ENCODE data around the gene VRK2.
A peak's percentile ranks its signal among the peaks of the same experiment; 100 is the strongest.

The VRK2 gene

DNA sequence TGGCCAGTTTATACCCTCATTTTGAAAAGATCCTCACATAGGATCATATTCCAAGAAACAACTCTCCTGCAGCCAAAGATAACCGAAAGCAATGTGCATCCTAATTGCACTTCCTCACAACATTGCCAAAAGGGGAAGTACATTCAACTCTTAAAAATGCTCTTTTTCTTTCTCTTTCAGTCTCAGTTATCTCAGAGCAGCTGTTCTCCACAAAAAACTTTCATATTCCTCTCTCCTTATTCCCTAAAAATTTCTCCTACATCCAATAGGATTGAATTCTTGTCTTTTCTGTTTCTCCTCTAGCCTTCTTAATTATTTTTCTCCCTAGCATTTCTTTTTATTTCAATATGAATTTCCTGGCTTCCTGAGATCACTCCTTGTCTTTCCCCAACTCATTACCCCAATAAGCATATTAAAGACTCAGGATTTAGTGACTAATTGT lies 7.4 kb upstream of the VRK2 start:
- no peak overlapping the region for H2AFZ ChIP-seq (ENCODE audit: insufficient read depth, low read length, poor library complexity)
- WGBS (ENCODE audit: extremely low coverage, insufficient coverage, insufficient read length), result no CpG with 5 or more reads among the region's 1 CpG
- H3K36me3 ChIP-seq (ENCODE audit: control insufficient read depth in 1 of 2, insufficient read depth in 2 of 2, low read length in 2 of 2), result no peaks in the 10 kb centered on the region
- no peak overlapping the region for H3K4me2 ChIP-seq (ENCODE audit: low read length)
- H4K8ac ChIP-seq (ENCODE audit: low read depth, low read length), result no peak overlapping the region
- no peak overlapping the region for H2BK5ac ChIP-seq (ENCODE audit: low read depth, low read length, poor library complexity)
- no peaks in the 10 kb centered on the region for H3K79me1 ChIP-seq (ENCODE audit: low read length)
- no peaks in the 10 kb centered on the region for H3K79me2 ChIP-seq (ENCODE audit: control insufficient read depth, insufficient read depth, low read length, poor library complexity)
- no peak overlapping the region for H3K18ac ChIP-seq (ENCODE audit: low read length)
- H3K14ac ChIP-seq (ENCODE audit: low read length), result no peak overlapping the region
- no peaks in the 10 kb centered on the region for H3K27me3 ChIP-seq (ENCODE audit: insufficient read depth, low read length)
- H4K91ac ChIP-seq (ENCODE audit: low read depth, low read length), result no peak overlapping the region
- no peak overlapping the region for H3K4me3 ChIP-seq (ENCODE audit: low read depth, low read length)
- no peaks in the 10 kb centered on the region for H3K4me1 ChIP-seq (ENCODE audit: control insufficient read depth in 1 of 2, insufficient read depth in 2 of 2, low read length in 2 of 2)
- no peak overlapping the region for H2AK5ac ChIP-seq (ENCODE audit: low read length)
- no peak overlapping the region for H3K23ac ChIP-seq (ENCODE audit: low read length)
- H2BK120ac ChIP-seq (ENCODE audit: insufficient read depth, low read length, poor library complexity), result no peak overlapping the region
- H3K9me3 ChIP-seq (ENCODE audit: insufficient read depth, low read depth, low read length), result no peaks in the 10 kb centered on the region
- DNase-seq, result no peak
- H3K9ac ChIP-seq (ENCODE audit: low read length), result no peak overlapping the region
- no peak overlapping the region for H3K4ac ChIP-seq (ENCODE audit: low read depth, low read length)
- H2BK12ac ChIP-seq (ENCODE audit: low read length), result no peak overlapping the region
- H3K27ac ChIP-seq (ENCODE audit: low read depth, low read length), result no peak overlapping the region
- H4K12ac ChIP-seq (ENCODE audit: low read depth, low read length), result no peak overlapping the region

DNA sequence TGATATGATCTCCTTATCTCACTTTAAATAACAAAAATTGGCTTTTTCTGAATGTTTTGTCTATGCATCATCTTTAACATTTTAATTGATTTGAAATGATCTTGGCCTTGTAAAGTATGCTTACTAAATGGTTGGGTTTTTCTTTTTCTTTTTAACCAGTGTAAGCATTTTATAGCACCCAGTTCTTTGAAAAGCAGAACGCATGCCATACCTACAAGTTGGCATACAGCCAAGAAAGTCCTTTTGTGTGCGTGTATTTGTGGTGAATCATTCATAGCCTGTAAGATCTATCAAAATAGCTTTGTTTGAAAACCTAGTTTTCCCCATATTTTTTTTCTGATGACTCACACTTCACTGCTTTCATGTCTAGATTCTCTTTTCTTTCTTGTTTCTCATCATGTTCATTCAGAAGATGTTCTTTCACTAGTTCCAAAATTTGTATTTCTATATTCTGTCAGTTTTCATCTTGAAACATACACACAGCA lies 4.1 kb upstream of the VRK2 start:
- no peaks in the 10 kb centered on the region for H3K36me3 ChIP-seq (ENCODE audit: control insufficient read depth in 1 of 2, insufficient read depth in 2 of 2, low read length in 2 of 2)
- H3K23ac ChIP-seq (ENCODE audit: low read length), result no peak overlapping the region
- H3K4me2 ChIP-seq (ENCODE audit: low read length), result no peak overlapping the region
- H3K79me2 ChIP-seq (ENCODE audit: control insufficient read depth, insufficient read depth, low read length, poor library complexity), result peaks cover 6% of the 10 kb centered on the region
- no peaks in the 10 kb centered on the region for H3K4me1 ChIP-seq (ENCODE audit: control insufficient read depth in 1 of 2, insufficient read depth in 2 of 2, low read length in 2 of 2)
- no peak overlapping the region for H4K91ac ChIP-seq (ENCODE audit: low read depth, low read length)
- H3K9me3 ChIP-seq (ENCODE audit: insufficient read depth, low read depth, low read length), result no peaks in the 10 kb centered on the region
- no peak overlapping the region for H2BK12ac ChIP-seq (ENCODE audit: low read length)
- no CpG with 5 or more reads among the region's 2 CpGs for WGBS (ENCODE audit: extremely low coverage, insufficient coverage, insufficient read length)
- peak; percentile 24 to 70 for DNase-seq
- H3K18ac ChIP-seq (ENCODE audit: low read length), result no peak overlapping the region
- no peak overlapping the region for H2BK5ac ChIP-seq (ENCODE audit: low read depth, low read length, poor library complexity)
- H3K4me3 ChIP-seq (ENCODE audit: low read depth, low read length), result no peak overlapping the region
- H3K14ac ChIP-seq (ENCODE audit: low read length), result no peak overlapping the region
- H3K27me3 ChIP-seq (ENCODE audit: insufficient read depth, low read length), result no peaks in the 10 kb centered on the region
- no peak overlapping the region for H3K9ac ChIP-seq (ENCODE audit: low read length)
- no peak overlapping the region for H4K12ac ChIP-seq (ENCODE audit: low read depth, low read length)
- no peak overlapping the region for H2BK120ac ChIP-seq (ENCODE audit: insufficient read depth, low read length, poor library complexity)
- no peak overlapping the region for H3K27ac ChIP-seq (ENCODE audit: low read depth, low read length)
- H2AK5ac ChIP-seq (ENCODE audit: low read length), result no peak overlapping the region
- no peak overlapping the region for H2AFZ ChIP-seq (ENCODE audit: insufficient read depth, low read length, poor library complexity)
- no peak overlapping the region for H3K4ac ChIP-seq (ENCODE audit: low read depth, low read length)
- H4K8ac ChIP-seq (ENCODE audit: low read depth, low read length), result no peak overlapping the region
- peaks cover 10% of the 10 kb centered on the region for H3K79me1 ChIP-seq (ENCODE audit: low read length)

DNA sequence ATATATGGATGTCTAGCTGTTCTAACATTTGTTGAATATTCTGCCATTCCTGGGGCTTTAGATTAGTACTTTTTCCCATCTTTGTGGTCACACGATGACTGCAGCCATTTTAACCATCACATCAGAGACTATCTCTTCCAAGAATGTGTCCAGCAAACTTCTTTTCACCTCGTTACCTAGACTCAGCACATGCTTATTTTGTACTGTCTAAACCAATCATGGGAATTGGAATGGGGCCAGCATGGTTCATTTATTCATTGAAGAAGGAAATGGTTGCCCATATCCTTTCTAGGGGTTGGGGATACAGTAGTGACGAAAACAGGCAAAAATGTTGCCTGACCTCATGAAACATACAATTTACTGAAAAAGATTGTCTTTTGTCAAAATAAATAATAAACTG lies 2.5 kb upstream of the VRK2 start:
- Histone ChIP-seq H3K27me3 (ENCODE audit: insufficient read depth, low read length) (no peaks in the 10 kb centered on the region), H3K9ac (ENCODE audit: low read length) (no peak overlapping the region), H3K4me1 (ENCODE audit: control insufficient read depth in 1 of 2, insufficient read depth in 2 of 2, low read length in 2 of 2) (no peaks in the 10 kb centered on the region), H3K18ac (ENCODE audit: low read length) (no peak overlapping the region), H3K14ac (ENCODE audit: low read length) (no peak overlapping the region), H4K91ac (ENCODE audit: low read depth, low read length) (no peak overlapping the region), H3K79me1 (ENCODE audit: low read length) (peaks cover 10% of the 10 kb centered on the region), H2AFZ (ENCODE audit: insufficient read depth, low read length, poor library complexity) (no peak overlapping the region), H3K4me3 (ENCODE audit: low read depth, low read length) (no peak overlapping the region), H4K12ac (ENCODE audit: low read depth, low read length) (no peak overlapping the region), H3K4me2 (ENCODE audit: low read length) (no peak overlapping the region), H3K4ac (ENCODE audit: low read depth, low read length) (no peak overlapping the region), H2AK5ac (ENCODE audit: low read length) (no peak overlapping the region), H2BK5ac (ENCODE audit: low read depth, low read length, poor library complexity) (no peak overlapping the region), H3K27ac (ENCODE audit: low read depth, low read length) (no peak overlapping the region), H2BK120ac (ENCODE audit: insufficient read depth, low read length, poor library complexity) (no peak overlapping the region), H3K9me3 (ENCODE audit: insufficient read depth, low read depth, low read length) (no peaks in the 10 kb centered on the region), H4K8ac (ENCODE audit: low read depth, low read length) (no peak overlapping the region), H3K79me2 (ENCODE audit: control insufficient read depth, insufficient read depth, low read length, poor library complexity) (peaks cover 6% of the 10 kb centered on the region), H2BK12ac (ENCODE audit: low read length) (no peak overlapping the region), H3K36me3 (ENCODE audit: control insufficient read depth in 1 of 2, insufficient read depth in 2 of 2, low read length in 2 of 2) (no peaks in the 10 kb centered on the region), H3K23ac (ENCODE audit: low read length) (no peak overlapping the region)
- WGBS (ENCODE audit: extremely low coverage, insufficient coverage, insufficient read length), result no CpG with 5 or more reads among the region's 3 CpGs
- no peak for DNase-seq

DNA sequence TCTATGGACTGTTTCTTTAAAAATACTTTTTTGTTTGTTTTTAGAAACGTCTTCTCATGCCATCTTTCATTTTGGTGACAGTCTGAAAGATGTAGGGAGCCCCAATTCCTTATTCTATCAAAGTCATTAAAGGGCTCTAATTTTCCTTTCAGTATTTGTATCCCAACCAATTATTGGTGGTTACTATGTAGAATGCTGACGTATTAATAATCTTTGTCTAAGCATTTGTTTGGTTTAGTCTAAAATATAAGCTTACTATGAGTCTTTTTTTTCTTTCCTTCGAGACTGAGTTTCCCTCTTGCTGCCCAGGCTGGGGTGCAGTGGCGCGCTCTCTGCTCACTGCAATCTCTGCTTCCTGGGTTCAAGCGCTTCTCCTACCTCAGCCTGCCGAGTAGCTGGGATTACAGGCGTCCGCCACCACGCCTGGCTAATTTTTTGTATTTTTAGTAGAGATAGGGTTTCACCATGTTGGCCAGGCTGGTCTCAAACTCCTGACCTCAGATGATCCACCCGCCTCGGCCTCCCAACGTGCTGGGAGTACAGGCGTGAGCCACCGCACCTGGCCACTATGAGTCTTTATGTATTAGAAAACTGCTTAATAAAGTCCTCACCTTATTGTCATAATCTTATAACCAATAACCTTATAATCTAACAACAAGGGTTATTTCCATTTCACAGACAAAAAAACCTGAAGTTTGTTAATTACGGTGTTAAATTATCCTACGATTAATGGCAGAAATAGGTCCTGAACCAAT lies 849 bp upstream of the VRK2 start:
- peak overlapping the region; percentile 91 for H3K4me2 ChIP-seq (ENCODE audit: low read length)
- H2AK5ac ChIP-seq (ENCODE audit: low read length), result no peak overlapping the region
- H3K27ac ChIP-seq (ENCODE audit: low read depth, low read length), result peak overlapping the region; percentile 87
- no peak for DNase-seq
- H2BK12ac ChIP-seq (ENCODE audit: low read length), result no peak overlapping the region
- no peak overlapping the region for H3K9ac ChIP-seq (ENCODE audit: low read length)
- H2AFZ ChIP-seq (ENCODE audit: insufficient read depth, low read length, poor library complexity), result peak overlapping the region; percentile 72
- H3K9me3 ChIP-seq (ENCODE audit: insufficient read depth, low read depth, low read length), result no peaks in the 10 kb centered on the region
- no peaks in the 10 kb centered on the region for H3K27me3 ChIP-seq (ENCODE audit: insufficient read depth, low read length)
- H3K18ac ChIP-seq (ENCODE audit: low read length), result no peak overlapping the region
- no peak overlapping the region for H4K12ac ChIP-seq (ENCODE audit: low read depth, low read length)
- H3K79me2 ChIP-seq (ENCODE audit: control insufficient read depth, insufficient read depth, low read length, poor library complexity), result peaks cover 6% of the 10 kb centered on the region
- H3K4me1 ChIP-seq (ENCODE audit: control insufficient read depth in 1 of 2, insufficient read depth in 2 of 2, low read length in 2 of 2), result no peaks in the 10 kb centered on the region
- no peak overlapping the region for H3K14ac ChIP-seq (ENCODE audit: low read length)
- H2BK5ac ChIP-seq (ENCODE audit: low read depth, low read length, poor library complexity), result no peak overlapping the region
- H4K91ac ChIP-seq (ENCODE audit: low read depth, low read length), result no peak overlapping the region
- H3K36me3 ChIP-seq (ENCODE audit: control insufficient read depth in 1 of 2, insufficient read depth in 2 of 2, low read length in 2 of 2), result no peaks in the 10 kb centered on the region
- H3K4ac ChIP-seq (ENCODE audit: low read depth, low read length), result no peak overlapping the region
- H3K4me3 ChIP-seq (ENCODE audit: low read depth, low read length), result no peak overlapping the region
- H4K8ac ChIP-seq (ENCODE audit: low read depth, low read length), result peak overlapping the region; percentile 23
- WGBS (ENCODE audit: extremely low coverage, insufficient coverage, insufficient read length), result no CpG with 5 or more reads among the region's 17 CpGs
- H2BK120ac ChIP-seq (ENCODE audit: insufficient read depth, low read length, poor library complexity), result no peak overlapping the region
- H3K23ac ChIP-seq (ENCODE audit: low read length), result no peak overlapping the region
- peaks cover 10% of the 10 kb centered on the region for H3K79me1 ChIP-seq (ENCODE audit: low read length)

Measured in trophoblast cell (in vitro differentiated cells and primary cell).